HG03045 (cell line): ENCODE measurements around the gene DOCK10.
A peak's percentile ranks its signal among the peaks of the same experiment; 100 is the strongest.

Experiments
- ATAC-seq: cut with Tn5 transposase; IDR thresholded peaks from one replicate; pipeline ENCODE4 v1.9.1; 2021; ENCODE audit warnings: mild to moderate bottlenecking, moderate library complexity; ENCODE audit not compliant: unreplicated experiment

The DOCK10 gene

DNA sequence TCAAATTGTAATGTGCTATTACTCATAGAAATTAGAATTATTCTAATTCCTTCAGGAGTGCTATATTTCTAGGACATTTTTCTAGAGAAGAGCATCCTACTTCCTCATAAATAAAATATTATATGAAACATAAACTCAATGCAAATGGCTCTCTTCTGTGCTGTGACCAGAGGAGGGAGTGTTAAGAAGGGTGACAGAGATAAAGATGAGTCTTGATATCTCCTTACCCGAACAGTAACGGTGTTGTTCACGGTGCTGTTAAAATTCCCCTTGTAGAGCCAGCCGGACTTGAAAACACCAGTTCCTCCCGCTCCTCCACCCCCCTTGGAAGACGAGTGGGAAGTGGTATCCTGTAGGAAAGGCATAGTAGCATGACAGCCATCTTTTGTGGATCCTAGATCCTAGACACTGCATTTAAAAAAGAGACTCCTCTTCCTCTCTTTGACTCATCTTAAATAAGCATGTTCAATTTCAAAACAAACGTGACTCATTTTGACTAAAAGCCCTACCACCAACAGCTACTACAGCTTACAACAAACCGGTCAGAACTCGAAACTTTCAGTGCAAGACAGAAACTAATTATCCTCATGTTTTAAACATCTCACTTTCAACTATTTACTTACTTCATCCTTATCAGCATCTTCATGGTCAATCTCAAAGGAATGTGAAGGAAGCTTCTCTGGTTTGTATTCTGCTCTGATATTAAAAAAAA lies 156.3 kb downstream of the DOCK10 start:
- peak; percentile 83 for ATAC-seq

DNA sequence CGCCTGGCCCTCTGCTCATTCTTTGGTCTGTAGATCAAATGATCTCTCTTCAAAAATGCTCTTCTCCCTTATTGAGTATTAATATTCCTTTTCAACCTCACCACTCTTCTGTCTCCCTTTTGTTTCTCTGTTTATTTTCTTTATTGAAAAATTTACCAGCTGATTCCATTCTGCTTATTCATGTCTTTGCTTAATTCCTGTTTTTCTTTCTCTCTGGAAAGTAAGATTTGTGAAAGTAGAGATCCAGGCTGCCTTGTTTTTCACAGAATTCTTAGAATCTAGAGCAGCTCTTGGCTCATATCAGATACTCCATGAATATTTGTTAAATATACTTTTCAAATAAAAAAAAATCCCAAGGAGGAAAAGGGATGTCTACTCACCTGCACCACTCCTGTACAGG lies 157.0 kb downstream of the DOCK10 start:
- ATAC-seq = no peak

DNA sequence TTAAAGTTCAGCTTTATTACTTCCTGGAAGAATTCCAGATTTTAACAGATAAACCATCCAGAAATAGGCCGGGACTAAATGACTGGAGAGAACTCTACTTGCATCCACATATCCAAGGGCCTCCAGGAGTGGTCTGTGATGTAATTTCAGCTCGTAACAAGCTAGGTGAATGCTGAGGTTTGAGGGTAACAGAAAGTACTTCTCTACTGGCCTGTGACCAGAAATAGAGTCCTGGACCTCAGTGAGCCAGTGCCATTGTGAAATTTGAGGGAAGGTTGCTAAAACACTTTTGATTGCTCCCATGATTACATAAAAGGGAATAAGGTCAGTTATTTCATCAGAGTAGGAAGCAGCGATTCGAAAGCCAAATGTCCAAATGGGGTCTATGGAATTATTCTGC lies 158.1 kb downstream of the DOCK10 start:
- ATAC-seq = no peak

DNA sequence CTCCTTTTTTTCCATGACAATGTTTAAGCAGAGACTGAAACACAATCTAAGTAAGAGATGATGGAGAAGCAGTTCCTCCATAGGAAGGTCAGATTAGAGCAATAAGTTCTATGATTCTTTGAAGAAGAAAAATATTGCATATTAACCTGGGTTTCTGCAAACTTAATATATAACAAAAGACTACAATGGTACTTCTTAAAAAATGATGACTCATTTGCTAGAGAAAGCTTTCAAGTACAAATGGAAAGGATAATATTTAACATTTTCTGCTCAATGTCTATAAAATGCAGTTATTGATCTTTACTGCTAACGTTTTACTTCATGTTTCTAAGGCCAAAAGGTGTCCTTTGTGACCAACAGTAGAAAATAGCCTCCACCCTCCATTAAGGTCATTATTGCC lies 158.6 kb downstream of the DOCK10 start:
- ATAC-seq = no peak

DNA sequence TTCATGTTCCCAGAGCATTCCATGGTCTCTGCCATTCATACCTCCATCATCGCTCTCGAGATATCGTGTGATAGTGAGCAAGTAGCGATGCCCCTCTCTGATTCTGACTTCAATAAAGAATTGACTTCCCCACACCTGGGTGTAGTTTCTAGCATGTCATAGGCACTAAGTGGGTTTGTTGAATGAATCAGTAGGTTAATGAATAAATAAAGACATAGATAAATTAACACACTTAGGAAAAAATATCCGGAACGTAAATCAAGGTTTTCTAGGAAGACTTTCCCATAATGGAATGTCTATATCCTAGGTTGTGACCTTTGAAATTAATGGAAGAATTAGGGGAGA lies 159.1 kb downstream of the DOCK10 start:
- ATAC-seq = no peak

DNA sequence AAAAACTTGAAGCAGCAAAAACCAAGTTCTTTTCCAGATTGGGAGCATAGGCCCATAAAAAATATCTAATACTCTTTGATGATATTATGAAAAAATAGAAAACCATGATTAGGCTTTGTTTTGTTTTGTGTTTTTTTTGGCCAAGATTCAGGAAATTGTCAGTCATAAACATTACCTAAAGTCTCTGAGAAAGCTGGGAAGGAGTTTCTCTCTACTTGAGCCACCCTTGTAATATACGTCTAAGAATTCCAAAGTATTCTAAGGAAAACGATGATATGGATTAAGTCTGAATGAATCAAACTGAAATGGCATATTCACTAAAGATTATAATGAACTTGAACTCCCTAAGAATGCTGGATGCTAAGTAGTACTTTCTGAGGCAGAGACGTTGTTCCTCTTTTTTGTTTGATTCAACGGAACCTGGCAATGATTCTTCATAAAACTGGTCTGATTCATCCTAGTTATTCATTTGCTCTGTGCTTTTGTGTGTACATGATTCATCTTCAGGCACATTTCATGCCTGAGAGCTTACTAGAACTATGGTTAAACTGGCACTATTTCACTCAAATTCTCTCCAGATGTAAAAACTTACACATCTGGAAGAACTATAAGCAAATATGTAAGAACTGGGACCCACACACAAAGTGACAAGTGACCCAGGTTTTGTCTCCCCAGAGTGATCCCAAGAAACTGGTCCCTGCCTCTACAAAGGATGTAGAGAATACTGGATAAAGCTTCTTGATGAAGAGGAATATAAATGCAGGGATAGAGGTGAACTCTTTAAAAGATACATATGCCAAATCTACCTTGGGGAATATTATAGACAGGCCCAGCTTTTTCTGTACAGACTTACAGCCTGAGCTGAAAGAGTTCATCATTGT lies 159.7 kb downstream of the DOCK10 start:
- no peak for ATAC-seq

DNA sequence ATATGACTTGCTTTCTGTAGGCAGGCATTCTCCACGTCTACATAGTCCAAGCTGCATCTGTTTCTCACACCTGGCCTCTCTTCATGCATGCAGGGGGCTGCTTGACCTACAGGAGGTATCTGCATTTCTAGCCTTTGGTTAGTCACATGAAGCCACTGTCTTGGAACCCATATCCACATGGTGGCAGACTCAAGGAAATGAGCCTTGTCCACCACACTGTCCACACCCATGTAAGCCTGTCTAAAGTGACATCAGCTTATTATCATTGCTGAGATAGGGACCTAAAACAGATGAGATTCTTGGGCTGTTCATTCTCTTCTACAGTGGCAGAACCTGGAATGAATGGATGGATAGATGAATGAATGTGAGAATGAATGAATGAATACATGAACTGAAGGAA lies 160.4 kb downstream of the DOCK10 start:
- no peak for ATAC-seq

DNA sequence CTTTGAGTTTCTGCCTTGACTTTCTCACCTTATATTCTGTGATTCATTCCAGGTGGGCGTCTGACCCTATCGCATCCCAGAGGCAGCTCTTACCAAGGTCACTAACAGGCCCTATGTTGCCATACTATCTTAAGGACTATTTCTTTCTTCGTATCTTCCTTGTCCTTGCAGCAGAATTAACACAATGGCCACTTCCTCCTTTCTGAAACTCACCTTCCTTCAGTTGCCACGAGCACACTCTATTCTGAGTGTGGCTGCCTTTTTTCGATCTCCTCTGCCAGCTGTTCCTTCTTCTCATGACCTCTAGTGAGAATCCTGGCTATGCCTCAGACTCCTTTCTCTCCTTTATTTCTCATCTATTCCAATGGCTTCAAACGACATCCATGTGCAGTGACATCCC lies 165.7 kb downstream of the DOCK10 start:
- ATAC-seq = no peak

DNA sequence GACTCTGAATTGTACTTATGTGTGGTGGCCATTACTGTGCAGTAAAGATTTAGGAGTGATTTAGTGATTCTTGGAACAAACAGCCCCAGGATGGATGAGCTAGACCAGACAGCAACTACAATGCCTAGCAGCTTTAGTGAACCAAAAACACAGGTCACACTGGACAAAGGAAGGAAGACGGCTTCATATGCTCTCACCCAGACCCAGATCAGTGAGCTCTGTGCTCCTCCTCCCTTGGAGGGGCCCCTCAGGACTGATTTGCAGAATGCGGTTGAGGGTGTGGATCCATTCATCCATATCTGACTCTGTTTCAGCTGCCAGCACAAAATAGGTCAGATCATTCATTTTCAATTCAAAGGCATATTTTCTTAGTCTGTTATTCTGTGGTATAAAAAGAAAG lies 166.4 kb downstream of the DOCK10 start:
- ATAC-seq = no peak

DNA sequence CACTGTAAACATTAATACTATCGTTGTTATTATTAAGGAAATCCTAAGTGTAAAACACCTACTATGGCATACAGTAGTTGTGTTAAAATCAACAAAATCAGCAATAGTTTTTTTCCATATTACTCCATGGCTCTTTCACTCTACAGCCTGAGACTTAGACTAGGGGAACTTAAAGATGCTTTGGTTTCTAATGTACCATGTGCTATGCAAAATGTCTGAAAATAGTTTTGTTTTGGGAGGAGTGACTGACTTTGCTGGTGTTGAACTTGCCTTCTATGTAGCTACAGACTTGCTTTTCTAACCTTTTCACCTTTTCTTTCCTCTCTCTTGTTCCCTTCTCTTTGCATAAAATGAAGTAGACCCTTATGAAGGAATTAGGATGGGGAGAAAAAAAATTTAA lies 167.1 kb downstream of the DOCK10 start:
- ATAC-seq = peak; percentile 47

DNA sequence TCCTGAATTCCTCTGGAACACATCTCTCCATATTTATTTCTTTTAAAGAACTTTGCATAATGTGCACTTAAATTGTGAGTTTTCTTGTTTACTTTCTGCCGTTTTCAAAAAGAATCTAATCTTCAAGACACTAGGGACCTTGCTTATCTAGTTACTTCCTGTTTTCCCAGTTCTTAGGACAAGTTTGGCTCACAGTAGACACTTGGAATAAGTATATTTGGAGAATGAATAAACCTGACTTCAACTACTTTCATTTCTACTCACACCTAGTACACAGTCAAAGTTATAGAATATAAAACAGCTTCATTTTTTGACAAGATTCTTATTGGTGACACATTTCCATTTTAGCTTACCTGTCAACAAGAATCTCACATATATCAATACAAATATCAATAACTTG lies 170.5 kb downstream of the DOCK10 start:
- no peak for ATAC-seq

DNA sequence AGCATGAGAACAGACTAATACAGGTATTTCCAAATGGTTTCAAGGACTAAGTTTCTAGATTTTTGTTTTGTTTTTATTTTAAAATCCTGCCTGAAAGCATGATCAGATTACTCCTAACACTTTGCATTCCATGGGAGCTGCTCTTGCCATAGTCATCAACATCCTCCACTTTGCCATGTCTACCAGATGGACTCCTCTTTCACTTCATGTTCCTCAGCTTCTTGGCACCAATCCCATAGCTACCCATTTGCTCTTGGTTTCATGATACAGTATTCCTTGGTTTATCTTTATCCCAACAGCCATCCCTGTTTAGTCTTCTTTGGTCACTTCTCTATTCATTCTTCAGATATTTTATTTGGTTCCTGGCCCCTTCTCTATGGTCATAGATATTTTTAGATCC lies 171.9 kb downstream of the DOCK10 start:
- no peak for ATAC-seq

DNA sequence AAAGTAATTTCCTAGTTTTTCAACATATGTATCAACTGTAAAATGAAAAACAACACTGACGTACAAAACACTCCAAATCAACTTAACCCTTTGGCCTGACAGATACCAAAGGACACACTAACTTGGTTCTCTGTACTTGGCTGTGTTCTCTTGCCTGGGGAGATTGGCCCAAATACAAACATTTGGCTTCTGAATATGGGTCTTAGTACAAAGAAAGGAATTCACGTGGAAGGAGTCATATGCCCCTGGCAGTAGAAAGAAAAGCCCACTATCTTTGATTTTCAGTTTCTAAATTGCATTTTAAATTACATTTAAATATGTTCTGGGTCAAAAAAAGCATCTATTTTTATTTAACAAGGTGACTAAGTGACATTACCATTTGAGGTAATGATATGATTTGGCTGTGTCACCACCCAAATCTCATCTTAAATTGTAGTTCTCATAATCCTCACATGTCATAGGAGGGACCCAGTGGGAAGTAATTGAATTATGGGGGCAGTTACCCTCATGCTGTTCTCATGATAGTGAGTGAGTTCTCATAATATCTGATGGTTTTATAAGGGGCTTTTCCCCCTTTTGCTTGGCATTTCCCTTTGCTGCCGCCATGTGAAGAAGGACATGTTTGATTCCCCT lies 172.6 kb downstream of the DOCK10 start:
- ATAC-seq = no peak

DNA sequence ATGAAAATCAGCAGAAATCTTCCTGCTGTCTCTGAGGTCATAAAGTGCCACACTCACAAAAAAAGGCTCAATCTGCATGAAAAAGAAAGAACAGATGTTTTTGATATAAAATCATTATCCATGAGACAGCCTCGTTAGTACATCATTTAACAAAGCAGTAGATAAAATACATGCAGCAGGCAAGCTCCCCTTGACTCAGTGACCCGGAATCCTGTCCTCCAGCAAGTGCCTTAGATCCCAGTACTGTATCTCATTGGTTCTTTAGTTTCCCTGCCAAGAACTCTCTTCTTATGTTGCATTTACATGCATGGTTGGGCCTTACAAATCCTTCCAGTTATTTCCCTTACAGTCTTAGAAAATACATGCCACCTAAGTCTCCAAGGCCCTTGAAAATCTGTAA lies 177.3 kb downstream of the DOCK10 start:
- no peak for ATAC-seq

DNA sequence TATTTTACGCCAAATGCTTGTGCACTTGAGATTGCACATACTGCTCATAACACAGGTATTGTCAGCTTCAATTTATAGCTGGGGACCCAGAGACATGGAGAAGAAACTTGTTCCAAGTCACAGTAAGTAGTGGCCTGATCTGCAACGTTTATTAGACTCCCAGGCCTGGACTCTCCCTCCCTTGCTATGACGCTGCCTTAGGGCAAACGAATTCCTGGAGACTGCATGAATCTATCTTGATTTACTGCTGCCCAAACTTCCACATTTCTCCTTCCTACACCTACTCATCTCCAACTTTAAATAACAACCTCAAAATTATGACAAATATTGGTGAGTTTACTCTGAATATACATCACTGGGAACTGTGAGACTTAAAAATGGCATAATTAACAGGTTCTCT lies 181.0 kb downstream of the DOCK10 start:
- no peak for ATAC-seq

DNA sequence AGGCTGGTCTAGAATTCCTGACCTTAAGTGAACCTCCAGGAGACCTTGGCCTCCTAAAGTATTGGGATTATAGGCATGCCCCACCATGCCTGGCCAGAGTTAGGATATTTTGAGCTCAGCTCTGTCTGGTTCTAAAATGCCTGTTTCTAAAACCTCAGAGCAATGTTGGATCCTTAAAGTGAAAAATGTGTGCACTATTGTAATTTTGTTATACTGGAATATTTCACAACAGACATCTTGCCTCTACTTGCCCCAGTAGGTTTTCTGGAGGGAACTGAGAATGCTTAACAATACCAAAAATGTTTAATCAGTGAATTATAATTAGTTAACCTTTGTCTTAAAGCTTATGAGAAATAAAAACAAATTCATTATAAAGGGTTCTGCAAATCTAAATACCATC lies 181.5 kb downstream of the DOCK10 start:
- no peak for ATAC-seq

DNA sequence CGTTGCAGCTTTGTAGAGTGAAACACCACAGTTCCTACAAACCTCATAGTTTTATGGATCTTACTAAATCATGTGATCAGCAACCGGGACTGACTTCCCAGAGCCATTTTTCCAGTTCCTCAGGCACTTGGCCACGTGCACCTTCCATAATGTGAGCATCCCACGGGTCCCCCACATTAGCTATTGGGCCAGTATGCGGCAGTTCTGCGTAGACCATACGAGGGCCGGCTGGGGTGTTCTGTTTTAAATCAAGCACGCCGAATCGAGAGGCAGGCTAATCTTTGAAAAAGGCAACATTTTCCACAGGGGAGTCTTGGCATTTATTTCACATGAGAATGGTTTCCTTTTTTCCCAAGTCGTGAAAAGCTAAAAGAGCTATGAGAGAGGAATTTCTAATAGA lies 190.5 kb downstream of the DOCK10 start:
- no peak for ATAC-seq

DNA sequence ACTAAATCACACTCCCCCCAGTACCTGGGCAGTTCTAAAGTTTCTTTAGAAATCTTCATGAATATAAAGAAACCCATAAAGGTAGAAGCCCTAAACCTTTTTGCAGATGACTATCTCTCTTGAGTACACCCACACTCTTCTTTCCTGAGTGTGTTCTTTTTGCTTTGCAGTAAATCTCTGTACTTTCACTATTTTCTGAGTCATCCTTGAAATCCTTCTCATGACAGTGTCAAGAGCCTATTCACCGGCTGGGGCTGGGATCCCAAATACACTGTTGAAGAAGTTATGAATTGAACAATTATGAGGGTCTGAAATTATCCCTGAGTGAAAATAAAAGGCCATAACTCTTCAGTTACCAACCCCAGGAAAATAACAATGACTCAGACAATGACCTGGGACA lies 192.2 kb downstream of the DOCK10 start:
- ATAC-seq = no peak

DNA sequence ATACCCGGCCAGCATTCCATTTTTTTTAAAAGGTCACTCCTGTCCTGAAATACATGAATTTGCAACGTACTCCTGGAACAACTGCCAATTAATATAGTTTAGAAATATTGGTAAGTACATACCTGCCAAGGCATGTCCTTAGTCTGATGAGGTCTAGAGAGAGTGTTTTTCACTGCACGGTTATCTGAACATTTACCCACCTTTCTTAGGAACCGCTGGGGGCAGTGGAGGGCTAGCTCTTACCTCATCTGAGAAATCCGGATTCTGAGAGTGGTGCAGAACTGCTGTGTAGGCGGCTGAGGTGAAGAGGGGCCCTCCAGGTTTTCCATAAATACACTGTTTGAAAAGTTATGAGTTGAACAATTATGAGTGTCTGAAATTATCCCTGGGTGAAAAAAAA lies 193.0 kb downstream of the DOCK10 start:
- ATAC-seq = no peak

DNA sequence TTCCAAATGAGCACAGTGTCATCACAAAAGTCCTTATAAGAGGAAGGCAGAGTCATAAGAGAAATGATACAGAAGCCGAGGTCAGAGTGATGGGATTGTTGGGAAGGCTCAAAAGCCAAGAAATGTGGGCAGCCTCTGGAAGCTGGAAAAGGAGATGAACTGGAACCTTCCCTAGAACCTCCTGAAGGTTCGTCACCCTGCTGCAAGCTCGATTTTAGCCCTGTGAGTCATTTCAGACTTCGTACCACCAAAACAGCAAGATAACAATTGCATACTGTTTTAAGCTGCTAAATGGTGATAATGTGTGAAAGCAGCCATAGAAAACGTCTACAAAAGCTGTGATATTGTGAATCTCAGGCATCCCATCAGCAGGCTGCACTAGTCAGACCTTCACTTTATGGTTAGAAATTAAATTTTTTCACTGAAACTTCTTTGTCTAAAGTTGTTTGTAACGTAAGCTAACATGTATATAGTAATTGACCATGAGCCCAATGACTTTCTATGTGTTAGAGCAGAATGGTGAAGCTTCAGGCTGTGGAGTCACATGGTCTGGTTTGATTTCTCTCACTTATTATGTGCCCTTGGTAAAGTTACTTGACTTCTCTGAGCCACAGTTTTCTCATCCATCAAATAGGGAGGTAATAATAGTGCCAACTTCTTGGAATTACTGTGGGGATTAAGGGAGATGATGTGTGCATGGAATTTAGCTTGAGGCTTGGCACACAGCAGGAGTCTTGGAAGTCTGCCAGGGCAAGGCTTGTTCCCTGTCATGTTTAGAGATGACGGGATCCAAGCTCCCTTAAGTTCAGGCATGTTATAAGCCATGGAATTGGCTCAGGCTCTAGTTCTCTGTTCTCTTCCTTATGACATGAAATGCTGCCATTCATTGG lies 194.1 kb downstream of the DOCK10 start:
- ATAC-seq = no peak

DNA sequence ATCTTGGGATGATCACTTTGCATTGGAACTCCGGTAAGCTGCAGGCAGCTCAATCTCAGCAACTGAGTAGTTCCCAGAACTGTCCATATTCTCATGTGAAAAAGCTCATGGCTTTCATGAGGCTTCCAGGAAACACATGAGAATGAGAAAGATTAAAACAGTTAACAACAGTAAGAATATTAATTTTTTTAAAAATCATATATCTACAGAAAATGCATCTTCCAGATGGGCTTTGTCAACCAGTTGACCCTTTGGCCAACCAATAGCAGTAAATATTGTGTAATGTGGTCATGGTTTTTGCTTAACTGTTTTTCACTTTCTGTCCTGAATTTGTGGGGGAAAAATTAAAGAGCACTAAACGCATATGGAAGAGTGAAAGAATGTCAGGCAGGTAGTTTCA lies 194.9 kb downstream of the DOCK10 start:
- ATAC-seq = no peak
